NCI-H1092 treated with DMSO at 0.1 percent for 48 hours (cell line): Measurements from ENCODE around the gene AMHR2.

ENCODE experiments used
- DNase-seq: peaks from one replicate; lab custom pipeline; 2025; lab: John Stamatoyannopoulos, UW

AMHR2 gene

DNA sequence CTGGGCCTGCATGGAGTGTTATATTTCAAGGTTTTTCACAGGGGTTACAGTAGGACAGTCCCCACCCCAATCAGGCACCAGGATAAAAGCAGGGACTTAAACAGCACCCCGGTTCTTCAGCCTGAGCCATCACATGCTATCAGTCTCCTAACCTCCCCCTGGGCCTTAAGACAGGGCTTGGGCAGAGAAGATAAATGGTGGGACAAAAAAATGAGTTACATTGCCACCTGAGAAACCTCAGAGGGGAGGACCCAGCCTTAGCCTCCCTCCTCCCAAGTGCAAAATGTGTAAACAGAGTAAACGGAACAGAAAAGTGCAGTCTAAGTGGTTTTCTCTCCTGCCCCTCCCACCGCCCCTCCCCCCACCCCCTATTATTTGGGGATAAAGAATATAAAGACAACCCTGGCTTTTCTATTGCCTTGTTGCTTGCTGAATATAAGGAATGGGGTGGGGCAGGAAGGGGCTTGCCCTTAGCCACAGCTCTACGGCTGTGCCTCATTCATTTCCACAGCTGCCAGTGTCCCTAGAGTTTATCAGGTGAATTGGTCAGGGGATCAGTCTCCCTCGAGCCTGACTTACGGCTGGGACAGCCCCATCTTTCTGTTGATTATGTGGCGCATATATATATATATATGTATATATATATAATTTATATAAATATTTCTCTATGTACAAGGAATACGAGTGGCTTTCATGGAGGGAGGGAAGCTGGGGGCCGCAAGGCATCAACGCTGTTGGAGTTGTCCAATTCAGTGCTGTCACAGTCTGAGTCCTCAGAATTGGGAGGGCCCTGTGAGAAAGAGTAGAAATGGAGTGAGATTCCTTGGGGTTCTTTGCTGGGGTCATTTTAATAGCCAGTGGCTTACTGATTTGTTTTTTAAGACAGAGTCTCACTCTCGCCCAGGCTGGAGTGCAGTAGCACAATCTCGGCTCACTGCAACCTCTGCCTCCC, 57.1 kb downstream of the AMHR2 start:
- no peak for DNase-seq
